Skeletal muscle tissue (tissue), 4 donors: ENCODE data around the gene BABAM2. TPM values are rescaled to one million over a fixed set of nuclear protein-coding genes. Genes with fewer than 3 reads are reported as not detected.
"Not testable (repeated sequence)": the region's sequence is repeated elsewhere in the genome, so short reads cannot be mapped to it uniquely, and the experiment has no call there.

Source experiments
- H3K27ac ChIP-seq: one replicate; pipeline ENCODE4 v1.7.0; 2013; ENCODE audit warnings: mild to moderate bottlenecking, low read depth, low read length, inconsistent platforms
- H3K27me3 ChIP-seq, 3 donors: one replicate each; pipeline ENCODE4 v1.7.0; 2013; ENCODE audit warnings: low read length in 3 of 3; ENCODE audit not compliant: control insufficient read depth in 3 of 3, insufficient read depth in 3 of 3
- H3K36me3 ChIP-seq, 3 donors: one replicate each; pipeline ENCODE4 v1.7.0; 2013; ENCODE audit warnings: low read length in 3 of 3; ENCODE audit not compliant: control insufficient read depth in 3 of 3, insufficient read depth in 3 of 3
- H3K4me1 ChIP-seq, 3 donors: one replicate each; pipeline ENCODE4 v1.7.0; 2013; ENCODE audit warnings: low read length in 3 of 3, mild to moderate bottlenecking in 3 of 3; ENCODE audit not compliant: control insufficient read depth in 3 of 3, insufficient read depth in 3 of 3
- H3K4me3 ChIP-seq, 3 donors: one replicate each; pipeline ENCODE4 v1.7.0; 2013; ENCODE audit warnings: low read length in 3 of 3
- H3K9ac ChIP-seq, 3 donors: one replicate each; pipeline ENCODE4 v1.7.0; 2013; ENCODE audit warnings: low read length in 3 of 3, mild to moderate bottlenecking in 3 of 3, moderate library complexity in 2 of 3, low read depth in 1 of 3
- H3K9me3 ChIP-seq, 3 donors: one replicate each; pipeline ENCODE4 v1.7.0; 2013; ENCODE audit warnings: low read length in 3 of 3; ENCODE audit not compliant: control insufficient read depth in 3 of 3
- total RNA-seq: library from RNA; depleted of rRNA; stranded (reverse); fragments of >200 nt; gene quantifications from one replicate; pipeline ENCODE4 v1.2.3, GENCODE V29; 2014
- donor health status: Osteomylitis.

BABAM2 gene
- total RNA-seq, 1 donor from 2014 or later = 24.0 TPM

- H3K4me3 ChIP-seq = no peak overlapping the region
- no peaks in the 10 kb centered on the region for H3K9me3 ChIP-seq
- H3K9ac ChIP-seq = no peak overlapping the region
- no peaks in the 10 kb centered on the region for H3K27me3 ChIP-seq
- no peak overlapping the region for H3K27ac ChIP-seq
- peaks cover 4 to 10% (median 5%) of the 10 kb centered on the region in 3 donors for H3K4me1 ChIP-seq
- H3K36me3 ChIP-seq = peaks cover 0 to 2% (median 0%) of the 10 kb centered on the region in 3 donors
Measured at GRCh38 chr2:27996156-27996922, 105.8 kb downstream of the BABAM2 start.

GRCh38 chr2:28000287-28000686 is 109.8 kb downstream of the BABAM2 start:
- no peak overlapping the region for H3K9ac ChIP-seq
- no peaks in the 10 kb centered on the region for H3K36me3 ChIP-seq
- no peaks in the 10 kb centered on the region for H3K4me1 ChIP-seq
- H3K9me3 ChIP-seq = no peaks in the 10 kb centered on the region
- H3K4me3 ChIP-seq = no peak overlapping the region
- H3K27ac ChIP-seq = no peak overlapping the region
- no peaks in the 10 kb centered on the region for H3K27me3 ChIP-seq

- no peak overlapping the region for H3K9ac ChIP-seq
- no peaks in the 10 kb centered on the region for H3K9me3 ChIP-seq
- no peaks in the 10 kb centered on the region for H3K27me3 ChIP-seq
- H3K4me3 ChIP-seq = no peak overlapping the region
- no peaks in the 10 kb centered on the region for H3K4me1 ChIP-seq
- H3K36me3 ChIP-seq = no peaks in the 10 kb centered on the region
- no peak overlapping the region for H3K27ac ChIP-seq
Measured at GRCh38 chr2:28002181-28002580, 111.7 kb downstream of the BABAM2 start.

GRCh38 chr2:28004086-28004485 is 113.6 kb downstream of the BABAM2 start:
- no peaks in the 10 kb centered on the region for H3K27me3 ChIP-seq
- no peak overlapping the region for H3K27ac ChIP-seq
- H3K4me3 ChIP-seq = no peak overlapping the region
- H3K9ac ChIP-seq = no peak overlapping the region
- H3K4me1 ChIP-seq = no peaks in the 10 kb centered on the region
- no peaks in the 10 kb centered on the region for H3K9me3 ChIP-seq
- no peaks in the 10 kb centered on the region for H3K36me3 ChIP-seq

- H3K4me3 ChIP-seq = no peak overlapping the region
- H3K27me3 ChIP-seq = no peaks in the 10 kb centered on the region
- peaks cover 4 to 9% (median 4%) of the 10 kb centered on the region in 3 donors for H3K4me1 ChIP-seq
- H3K9me3 ChIP-seq = no peaks in the 10 kb centered on the region
- H3K9ac ChIP-seq = no peak overlapping the region
- no peaks in the 10 kb centered on the region for H3K36me3 ChIP-seq
- no peak overlapping the region for H3K27ac ChIP-seq
Measured at GRCh38 chr2:28009732-28010131, 119.2 kb downstream of the BABAM2 start.

GRCh38 chr2:28011322-28011737 is 120.8 kb downstream of the BABAM2 start:
- Histone ChIP-seq H3K4me1 (peaks cover 4 to 9% (median 4%) of the 10 kb centered on the region in 3 donors), H3K27me3 (no peaks in the 10 kb centered on the region), H3K4me3 (no peak overlapping the region), H3K9me3 (no peaks in the 10 kb centered on the region), H3K27ac (no peak overlapping the region), H3K9ac (no peak overlapping the region), H3K36me3 (no peaks in the 10 kb centered on the region)

- H3K9ac ChIP-seq, H3K27me3 ChIP-seq, H3K36me3 ChIP-seq, H3K27ac ChIP-seq, H3K4me3 ChIP-seq, H3K9me3 ChIP-seq, H3K4me1 ChIP-seq: not testable (repeated sequence)
Measured at GRCh38 chr2:28018474-28018873, 127.9 kb downstream of the BABAM2 start.

- not testable (repeated sequence) for H3K4me3 ChIP-seq, H3K27ac ChIP-seq, H3K9me3 ChIP-seq, H3K36me3 ChIP-seq, H3K27me3 ChIP-seq, H3K9ac ChIP-seq, H3K4me1 ChIP-seq
Measured at GRCh38 chr2:28019521-28019920, 129.0 kb downstream of the BABAM2 start.

- Histone ChIP-seq H3K4me3 (no peak overlapping the region), H3K9me3 (no peaks in the 10 kb centered on the region), H3K27ac (no peak overlapping the region), H3K9ac (no peak overlapping the region), H3K36me3 (peaks cover 0 to 2% (median 0%) of the 10 kb centered on the region in 3 donors), H3K4me1 (no peaks in the 10 kb centered on the region), H3K27me3 (no peaks in the 10 kb centered on the region)
Measured at GRCh38 chr2:28021898-28022297, 131.4 kb downstream of the BABAM2 start.

- peaks cover 0 to under 1% (median 0%) of the 10 kb centered on the region in 3 donors for H3K4me1 ChIP-seq
- no peaks in the 10 kb centered on the region for H3K27me3 ChIP-seq
- no peak overlapping the region for H3K9ac ChIP-seq
- no peak overlapping the region for H3K27ac ChIP-seq
- H3K36me3 ChIP-seq = peaks cover 0 to 2% (median 0%) of the 10 kb centered on the region in 3 donors
- no peak overlapping the region for H3K4me3 ChIP-seq
- no peaks in the 10 kb centered on the region for H3K9me3 ChIP-seq
Measured at GRCh38 chr2:28025123-28025522, 134.6 kb downstream of the BABAM2 start.
